Neural cell (in vitro differentiated cells): ENCODE results near the gene GOLGA8M. TPM values are rescaled to one million over a fixed set of nuclear protein-coding genes. Genes with fewer than 3 reads are reported as not detected.
A peak's percentile ranks its signal among the peaks of the same experiment; 100 is the strongest.
"Not testable (repeated sequence)": the region's sequence is repeated elsewhere in the genome, so short reads cannot be mapped to it uniquely, and the experiment has no call there.

Experiments
- H2AFZ ChIP-seq: fragments of 200-600, 300-800 bp; sonication (generic), shearing (Covaris generic); 2 replicates; pipeline ENCODE4 v1.6.0; 2014; ENCODE audit warnings: low read depth, mild to moderate bottlenecking, antibody characterized with exemption, low read length, moderate library complexity
- H3F3A ChIP-seq: fragments of 200-600 bp; shearing (Covaris generic); 2 replicates; pipeline ENCODE4 v1.6.1; 2016; ENCODE audit warnings: mild to moderate bottlenecking, moderate library complexity, mixed read lengths, antibody characterized with exemption, low read length; ENCODE audit not compliant: insufficient read depth, poor library complexity, severe bottlenecking
- H3K27ac ChIP-seq: fragments of 200-600, 300-800 bp; sonication (generic), shearing (Covaris generic); 2 replicates; pipeline ENCODE4 v1.5.1; 2014; ENCODE audit warnings: mild to moderate bottlenecking, low read length, moderate library complexity
- H3K27me3 ChIP-seq: fragments of 300-800, 200-600 bp; sonication (generic), shearing (Covaris generic); 2 replicates; pipeline ENCODE4 v1.6.0; 2014; ENCODE audit warnings: mild to moderate bottlenecking, low read depth, low read length, moderate library complexity; ENCODE audit not compliant: insufficient read depth
- H3K36me3 ChIP-seq: fragments of 300-800, 200-600 bp; sonication (generic), shearing (Covaris generic); 2 replicates; pipeline ENCODE4 v1.5.1; 2014; ENCODE audit warnings: mild to moderate bottlenecking, antibody characterized with exemption, low read length, moderate library complexity; ENCODE audit not compliant: insufficient read depth
- H3K4me2 ChIP-seq: fragments of 300-800, 200-600 bp; sonication (generic), shearing (Covaris generic); 2 replicates; pipeline ENCODE4 v1.6.0; 2014; ENCODE audit warnings: mild to moderate bottlenecking, low read length
- H3K4me3 ChIP-seq: fragments of 300-800, 200-600 bp; sonication (generic), shearing (Covaris generic); 2 replicates; pipeline ENCODE4 v1.5.1; 2014; ENCODE audit warnings: mild to moderate bottlenecking, low read length, moderate library complexity
- H3K79me2 ChIP-seq: fragments of 200-600 bp; shearing (Covaris generic); replicated peaks from 2 replicates; pipeline ENCODE4 v1.6.0; 2014; ENCODE audit warnings: mild to moderate bottlenecking, low read length, moderate library complexity; ENCODE audit not compliant: insufficient read depth
- H3K9ac ChIP-seq: fragments of 300-800, 200-600 bp; sonication (generic), shearing (Covaris generic); 2 replicates; pipeline ENCODE4 v1.6.1; 2016; ENCODE audit warnings: mild to moderate bottlenecking, low read length, mixed read lengths
- H3K9me2 ChIP-seq: fragments of 200-600 bp; shearing (Covaris generic); 2 replicates; pipeline ENCODE4 v1.6.1; 2016; ENCODE audit warnings: mild to moderate bottlenecking, low read length, mixed read lengths; ENCODE audit not compliant: insufficient read depth
- H3K9me3 ChIP-seq: fragments of 200-600, 300-800 bp; sonication (generic), shearing (Covaris generic); 2 replicates; pipeline ENCODE4 v1.6.1; 2016; ENCODE audit warnings: mild to moderate bottlenecking, mixed run types, low read length, moderate library complexity, mixed read lengths
- H4K20me1 ChIP-seq: fragments of 200-600 bp; shearing (Covaris generic); 2 replicates; pipeline ENCODE4 v1.6.1; 2016; ENCODE audit warnings: mild to moderate bottlenecking, mixed run types; ENCODE audit not compliant: insufficient read depth
- polyA minus RNA-seq: library from RNA; depleted of rRNA, polyadenylated mRNA; stranded (reverse); fragments of >200 nt; gene quantifications from 2 replicates; pipeline ENCODE4 v1.2.3, GENCODE V29; 2014
- polyA plus RNA-seq: library from polyadenylated mRNA; depleted of rRNA; stranded (reverse); fragments of >200 nt; gene quantifications from 2 replicates; pipeline ENCODE4 v1.2.3, GENCODE V29; 2014
- TF ChIP-seq, protein P1 (sequence below): fragments of 450-650 bp; IDR thresholded peaks from 2 replicates; pipeline ENCODE4 v1.5.1; 2014; ENCODE audit warnings: antibody characterized with exemption, mild to moderate bottlenecking, moderate library complexity; ENCODE audit not compliant: poor library complexity, severe bottlenecking

GOLGA8M gene, protein sequence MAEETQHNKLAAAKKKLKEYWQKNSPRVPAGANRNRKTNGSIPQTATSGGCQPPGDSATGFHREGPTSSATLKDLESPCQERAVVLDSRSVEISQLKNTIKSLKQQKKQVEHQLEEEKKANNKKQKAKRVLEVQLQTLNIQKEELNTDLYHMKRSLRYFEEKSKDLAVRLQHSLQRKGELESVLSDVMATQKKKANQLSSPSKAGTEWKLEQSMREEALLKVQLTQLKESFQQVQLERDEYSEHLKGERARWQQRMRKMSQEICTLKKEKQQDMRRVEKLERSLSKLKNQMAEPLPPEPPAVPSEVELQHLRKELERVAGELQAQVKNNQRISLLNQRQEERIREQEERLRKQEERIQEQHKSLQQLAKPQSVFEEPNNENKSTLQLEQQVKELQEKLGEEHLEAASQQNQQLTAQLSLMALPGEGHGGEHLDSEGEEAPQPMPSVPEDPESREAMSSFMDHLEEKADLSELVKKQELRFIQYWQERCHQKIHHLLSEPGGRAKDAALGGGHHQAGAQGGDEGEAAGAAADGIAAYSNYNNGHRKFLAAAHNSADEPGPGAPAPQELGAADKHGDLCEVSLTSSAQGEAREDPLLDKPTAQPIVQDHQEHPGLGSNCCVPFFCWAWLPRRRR
- not detected in 2 replicates for polyA plus RNA-seq
- not detected in 2 replicates for polyA minus RNA-seq

DNA sequence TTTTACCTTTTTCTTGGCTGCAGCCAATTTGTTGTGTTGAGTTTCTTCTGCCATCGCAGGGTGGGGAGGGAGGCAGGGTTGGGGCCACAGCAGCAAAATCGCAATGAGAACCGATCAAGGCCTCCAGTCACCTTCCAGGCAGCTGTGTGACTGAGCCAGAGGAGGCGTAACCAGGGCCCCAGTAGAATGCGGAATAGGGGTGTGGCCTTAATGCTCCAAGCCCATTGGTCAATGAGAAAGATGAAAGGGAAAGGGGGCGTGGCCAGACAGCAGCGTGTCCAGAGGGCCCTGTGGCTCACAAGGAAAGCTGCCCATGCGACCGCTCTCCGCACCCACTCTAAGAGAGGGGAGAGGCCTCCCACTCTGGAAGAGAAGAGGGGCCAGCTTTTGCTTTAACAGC is at the start of gene GOLGA8M:
TSS of gene GOLGA8M (minus strand) at position 152 of the 400 bp plus-strand sequence. CDS start at position 54, 98 bp downstream.
- not testable (repeated sequence) for H3F3A ChIP-seq, H3K27me3 ChIP-seq, H4K20me1 ChIP-seq, H3K9me3 ChIP-seq, H3K79me2 ChIP-seq, H3K27ac ChIP-seq, H2AFZ ChIP-seq, H3K9ac ChIP-seq, H3K4me2 ChIP-seq, H3K9me2 ChIP-seq, H3K36me3 ChIP-seq, H3K4me3 ChIP-seq

DNA sequence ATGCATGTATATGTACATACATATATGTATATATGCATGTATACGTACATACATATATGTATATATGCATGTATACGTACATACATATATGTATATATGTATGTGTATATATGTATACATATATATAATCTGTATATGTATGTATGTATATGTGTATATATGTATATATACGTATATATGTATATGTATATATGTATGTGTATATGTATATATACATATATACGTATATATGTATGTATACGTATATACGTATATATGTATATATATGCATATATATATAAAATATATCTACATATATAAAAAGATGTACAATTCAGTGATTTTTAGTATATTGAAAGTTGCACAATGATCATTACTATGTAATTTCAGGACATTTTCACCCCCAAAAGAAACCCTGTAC is 30.7 kb upstream of the GOLGA8M start:
- not testable (repeated sequence) for H3K27ac ChIP-seq, H3K9me2 ChIP-seq, H3K4me3 ChIP-seq, H3K9ac ChIP-seq, H3K9me3 ChIP-seq, H3K79me2 ChIP-seq, H3K36me3 ChIP-seq, H3K27me3 ChIP-seq, H4K20me1 ChIP-seq, H3K4me2 ChIP-seq, H2AFZ ChIP-seq, H3F3A ChIP-seq

DNA sequence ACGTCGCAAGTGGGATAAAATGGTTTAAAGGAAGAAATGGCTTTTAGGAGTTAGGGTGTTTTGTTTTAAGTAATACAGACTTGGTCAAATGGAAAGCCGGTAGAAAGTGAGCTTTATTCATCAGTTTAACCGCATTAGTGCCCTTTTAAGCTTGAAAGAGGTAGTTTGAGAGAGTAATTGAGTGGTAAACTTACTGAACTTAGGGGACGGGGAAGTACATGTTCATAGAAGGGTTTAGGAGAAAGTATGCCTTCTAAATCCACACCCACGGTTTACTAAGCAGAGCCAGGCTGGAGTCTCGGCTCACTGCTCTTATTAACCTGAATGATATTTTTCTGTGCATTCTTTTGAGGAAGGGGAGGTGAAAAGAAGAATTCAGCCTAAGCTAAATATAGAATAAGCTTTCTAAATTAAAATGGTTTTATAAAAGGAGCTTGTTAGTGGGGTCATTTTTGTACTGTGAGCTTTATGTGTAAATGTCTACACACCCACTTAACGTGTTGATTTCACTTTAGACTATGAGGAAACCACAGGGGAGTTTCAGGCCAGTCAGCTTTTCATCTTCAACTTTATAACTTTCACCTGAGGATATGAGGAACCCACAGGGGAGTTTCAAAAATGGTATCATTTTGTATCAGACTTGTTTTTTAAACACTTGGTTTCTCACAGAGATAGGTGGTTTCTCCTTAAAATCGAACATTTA is 26.5 kb upstream of the GOLGA8M start:
- H3K27me3 ChIP-seq, H3F3A ChIP-seq, H3K9me3 ChIP-seq, H3K79me2 ChIP-seq, H2AFZ ChIP-seq, H3K4me2 ChIP-seq, H4K20me1 ChIP-seq, H3K27ac ChIP-seq, H3K36me3 ChIP-seq, H3K4me3 ChIP-seq, H3K9ac ChIP-seq, H3K9me2 ChIP-seq: not testable (repeated sequence)

DNA sequence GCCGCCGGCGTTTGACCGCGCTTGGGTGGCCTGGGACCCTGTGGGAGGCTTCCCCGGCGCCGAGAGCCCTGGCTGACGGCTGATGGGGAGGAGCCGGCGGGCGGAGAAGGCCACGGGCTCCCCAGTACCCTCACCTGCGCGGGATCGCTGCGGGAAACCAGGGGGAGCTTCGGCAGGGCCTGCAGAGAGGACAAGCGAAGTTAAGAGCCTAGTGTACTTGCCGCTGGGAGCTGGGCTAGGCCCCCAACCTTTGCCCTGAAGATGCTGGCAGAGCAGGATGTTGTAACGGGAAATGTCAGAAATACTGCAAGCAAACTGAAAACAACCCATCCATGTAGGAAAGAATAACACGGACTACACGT is 26.0 kb upstream of the GOLGA8M start:
- H3K4me2 ChIP-seq, H3K27me3 ChIP-seq, H3K9ac ChIP-seq, H3K9me3 ChIP-seq, H3K36me3 ChIP-seq, H4K20me1 ChIP-seq, H3K4me3 ChIP-seq, H3F3A ChIP-seq, H3K9me2 ChIP-seq, H3K79me2 ChIP-seq, H2AFZ ChIP-seq, H3K27ac ChIP-seq: not testable (repeated sequence)

DNA sequence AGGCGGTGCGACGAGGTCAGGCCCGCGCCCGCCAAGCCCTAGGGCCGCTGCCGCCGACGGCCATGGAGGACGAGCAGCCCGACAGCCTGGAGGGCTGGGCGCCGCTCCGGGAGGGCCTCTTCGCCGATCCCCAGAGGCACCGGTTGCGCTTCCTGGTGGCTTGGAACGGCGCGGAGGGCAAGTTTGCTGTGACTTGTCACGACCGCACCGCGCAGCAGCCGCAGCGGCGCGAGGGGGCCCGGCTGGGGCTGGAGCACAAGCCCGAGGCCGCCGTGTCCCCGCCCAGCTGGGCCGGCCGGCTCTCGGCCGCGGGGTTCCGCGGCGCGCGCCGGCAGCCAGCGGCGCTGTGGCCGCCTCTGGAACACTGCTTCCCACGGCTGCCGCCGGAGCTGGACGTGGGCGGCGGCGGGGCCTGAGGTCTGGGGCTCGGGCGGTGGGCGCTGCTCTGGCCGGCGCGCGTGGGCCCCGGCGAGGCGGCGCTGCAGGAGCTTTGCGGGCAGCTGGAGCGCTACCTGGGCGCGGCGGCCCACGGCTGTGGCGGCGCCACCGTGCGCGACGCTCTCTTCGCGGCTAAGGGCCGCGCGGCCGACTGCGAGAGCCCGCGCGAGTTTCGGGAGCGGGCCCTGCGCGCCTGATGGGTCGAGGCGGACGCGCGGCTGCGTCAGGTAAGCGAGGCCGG is 25.4 kb upstream of the GOLGA8M start:
- not testable (repeated sequence) for H4K20me1 ChIP-seq, H2AFZ ChIP-seq, H3K9ac ChIP-seq, H3K27me3 ChIP-seq, H3F3A ChIP-seq, H3K27ac ChIP-seq, H3K79me2 ChIP-seq, H3K9me3 ChIP-seq, H3K36me3 ChIP-seq, H3K9me2 ChIP-seq, H3K4me2 ChIP-seq
- TF ChIP-seq, protein P1, sequence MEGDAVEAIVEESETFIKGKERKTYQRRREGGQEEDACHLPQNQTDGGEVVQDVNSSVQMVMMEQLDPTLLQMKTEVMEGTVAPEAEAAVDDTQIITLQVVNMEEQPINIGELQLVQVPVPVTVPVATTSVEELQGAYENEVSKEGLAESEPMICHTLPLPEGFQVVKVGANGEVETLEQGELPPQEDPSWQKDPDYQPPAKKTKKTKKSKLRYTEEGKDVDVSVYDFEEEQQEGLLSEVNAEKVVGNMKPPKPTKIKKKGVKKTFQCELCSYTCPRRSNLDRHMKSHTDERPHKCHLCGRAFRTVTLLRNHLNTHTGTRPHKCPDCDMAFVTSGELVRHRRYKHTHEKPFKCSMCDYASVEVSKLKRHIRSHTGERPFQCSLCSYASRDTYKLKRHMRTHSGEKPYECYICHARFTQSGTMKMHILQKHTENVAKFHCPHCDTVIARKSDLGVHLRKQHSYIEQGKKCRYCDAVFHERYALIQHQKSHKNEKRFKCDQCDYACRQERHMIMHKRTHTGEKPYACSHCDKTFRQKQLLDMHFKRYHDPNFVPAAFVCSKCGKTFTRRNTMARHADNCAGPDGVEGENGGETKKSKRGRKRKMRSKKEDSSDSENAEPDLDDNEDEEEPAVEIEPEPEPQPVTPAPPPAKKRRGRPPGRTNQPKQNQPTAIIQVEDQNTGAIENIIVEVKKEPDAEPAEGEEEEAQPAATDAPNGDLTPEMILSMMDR, result peak; percentile 28
- peak overlapping the region; percentile 57 for H3K4me3 ChIP-seq
